Astrocyte of the hippocampus (primary cell): ENCODE measurements around the gene SCARB2.
"Not testable (repeated sequence)": the region's sequence is repeated elsewhere in the genome, so short reads cannot be mapped to it uniquely, and the experiment has no call there.

Experiments
- DNase-seq: peaks from one replicate; pipeline ENCODE4 v3.0.0; 2011; ENCODE audit warnings: low read depth, low spot score

The SCARB2 gene

GRCh38 chr4:76213415-76214176 is at the start of gene SCARB2:
Gene SCARB2, minus strand, starts transcription at chr4:76213824. Its CDS starts 281 bp downstream, at chr4:76213543.
- DNase-seq, result peak; percentile 96

GRCh38 chr4:76260571-76260970 is 46.9 kb upstream of the SCARB2 start:
- no peak for DNase-seq

GRCh38 chr4:76257824-76258223 is 44.2 kb upstream of the SCARB2 start:
- no peak for DNase-seq

GRCh38 chr4:76256968-76257367 is 43.3 kb upstream of the SCARB2 start:
- no peak for DNase-seq

GRCh38 chr4:76256032-76256431 is 42.4 kb upstream of the SCARB2 start:
- DNase-seq, result no peak

GRCh38 chr4:76253511-76253910 is 39.9 kb upstream of the SCARB2 start:
- DNase-seq, result no peak

GRCh38 chr4:76252271-76252653 is 38.6 kb upstream of the SCARB2 start:
- DNase-seq, result no peak

GRCh38 chr4:76251441-76252270 is 38.0 kb upstream of the SCARB2 start, which contains the start of gene FAM47E:
Gene FAM47E, plus strand, starts transcription at chr4:76251721. Its CDS starts 26 bp downstream, at chr4:76251747.
- DNase-seq, result peak; percentile 82

GRCh38 chr4:76250962-76251361 is 37.3 kb upstream of the SCARB2 start:
- no peak for DNase-seq

GRCh38 chr4:76246852-76247251 is 33.2 kb upstream of the SCARB2 start:
- no peak for DNase-seq

- DNase-seq, result no peak
Measured at GRCh38 chr4:76246025-76246424, 32.4 kb upstream of the SCARB2 start.

- DNase-seq, result not testable (repeated sequence)
Measured at GRCh38 chr4:76243877-76244276, 30.3 kb upstream of the SCARB2 start.

GRCh38 chr4:76240236-76240635 is 26.6 kb upstream of the SCARB2 start:
- DNase-seq, result no peak

- DNase-seq, result no peak
Measured at GRCh38 chr4:76238701-76239100, 25.1 kb upstream of the SCARB2 start.

GRCh38 chr4:76238236-76238635 is 24.6 kb upstream of the SCARB2 start:
- DNase-seq, result no peak

GRCh38 chr4:76235915-76236314 is 22.3 kb upstream of the SCARB2 start:
- DNase-seq, result no peak

GRCh38 chr4:76235407-76235806 is 21.8 kb upstream of the SCARB2 start:
- no peak for DNase-seq

GRCh38 chr4:76234679-76235044 is 21.0 kb upstream of the SCARB2 start:
- no peak for DNase-seq

GRCh38 chr4:76233967-76234678 is 20.5 kb upstream of the SCARB2 start:
- DNase-seq, result no peak

- DNase-seq, result no peak
Measured at GRCh38 chr4:76233529-76233928, 19.9 kb upstream of the SCARB2 start.

- no peak for DNase-seq
Measured at GRCh38 chr4:76233083-76233482, 19.5 kb upstream of the SCARB2 start.

- DNase-seq, result no peak
Measured at GRCh38 chr4:76232681-76233080, 19.1 kb upstream of the SCARB2 start.
